Nephron (organoid): ENCODE data around the gene NRCAM.

Experiments used
- H3K27ac Mint-ChIP-seq, 3 experiments: 2 replicates each; pipeline ENCODE4 v1.8.0; 2020; ENCODE audit warnings: mixed read lengths in 3 of 3, mild to moderate bottlenecking in 2 of 3, moderate library complexity in 1 of 3
- H3K27me3 Mint-ChIP-seq: 2 replicates; pipeline ENCODE4 v1.8.0; 2021; ENCODE audit warnings: low read depth, mild to moderate bottlenecking, moderate library complexity, mixed read lengths
- H3K36me3 Mint-ChIP-seq: 2 replicates; pipeline ENCODE4 v1.8.0; 2020; ENCODE audit warnings: low read depth, mixed read lengths
- H3K4me1 Mint-ChIP-seq: 2 replicates; pipeline ENCODE4 v1.8.0; 2020; ENCODE audit warnings: mixed read lengths
- H3K4me3 Mint-ChIP-seq, 3 experiments: 2 replicates each; pipeline ENCODE4 v1.8.0; 2020; ENCODE audit warnings: mild to moderate bottlenecking in 3 of 3, mixed read lengths in 3 of 3, moderate library complexity in 2 of 3
- H3K9me3 Mint-ChIP-seq: 2 replicates; pipeline ENCODE4 v1.8.0; 2020; ENCODE audit warnings: mixed read lengths
- TF ChIP-seq, protein P1 (sequence below), 3 experiments: fragments of 200-600 bp; sonication (generic); IDR thresholded peaks; one replicate each; pipeline ENCODE4 v1.5.0; 2021; ENCODE audit warnings: antibody characterized with exemption in 3 of 3; ENCODE audit not compliant: unreplicated experiment in 3 of 3

The NRCAM gene

GRCh38 chr7:108147031-108147563, 309.1 kb downstream of the NRCAM start:
- H3K4me1 Mint-ChIP-seq, result no peaks in the 10 kb centered on the region
- no peak overlapping the region for H3K4me3 Mint-ChIP-seq
- peaks cover 4% of the 10 kb centered on the region for H3K27me3 Mint-ChIP-seq
- TF ChIP-seq, protein P1, sequence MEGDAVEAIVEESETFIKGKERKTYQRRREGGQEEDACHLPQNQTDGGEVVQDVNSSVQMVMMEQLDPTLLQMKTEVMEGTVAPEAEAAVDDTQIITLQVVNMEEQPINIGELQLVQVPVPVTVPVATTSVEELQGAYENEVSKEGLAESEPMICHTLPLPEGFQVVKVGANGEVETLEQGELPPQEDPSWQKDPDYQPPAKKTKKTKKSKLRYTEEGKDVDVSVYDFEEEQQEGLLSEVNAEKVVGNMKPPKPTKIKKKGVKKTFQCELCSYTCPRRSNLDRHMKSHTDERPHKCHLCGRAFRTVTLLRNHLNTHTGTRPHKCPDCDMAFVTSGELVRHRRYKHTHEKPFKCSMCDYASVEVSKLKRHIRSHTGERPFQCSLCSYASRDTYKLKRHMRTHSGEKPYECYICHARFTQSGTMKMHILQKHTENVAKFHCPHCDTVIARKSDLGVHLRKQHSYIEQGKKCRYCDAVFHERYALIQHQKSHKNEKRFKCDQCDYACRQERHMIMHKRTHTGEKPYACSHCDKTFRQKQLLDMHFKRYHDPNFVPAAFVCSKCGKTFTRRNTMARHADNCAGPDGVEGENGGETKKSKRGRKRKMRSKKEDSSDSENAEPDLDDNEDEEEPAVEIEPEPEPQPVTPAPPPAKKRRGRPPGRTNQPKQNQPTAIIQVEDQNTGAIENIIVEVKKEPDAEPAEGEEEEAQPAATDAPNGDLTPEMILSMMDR (IDR thresholded peaks at IDR 0.05; ENCODE audit: unreplicated experiment in 3 of 3), result no peak
- H3K36me3 Mint-ChIP-seq, result no peaks in the 10 kb centered on the region
- H3K9me3 Mint-ChIP-seq, result no peaks in the 10 kb centered on the region
- H3K27ac Mint-ChIP-seq, result peak overlapping the region in 2 of 3 experiments; percentile 8 to 36

GRCh38 chr7:108146070-108146842, 310.0 kb downstream of the NRCAM start:
- Mint-ChIP-seq H3K27ac (no peak overlapping the region), H3K4me1 (no peaks in the 10 kb centered on the region), H3K9me3 (no peaks in the 10 kb centered on the region), H3K36me3 (no peaks in the 10 kb centered on the region), H3K4me3 (no peak overlapping the region), H3K27me3 (peaks cover 4% of the 10 kb centered on the region)
- TF ChIP-seq, protein P1 (IDR thresholded peaks at IDR 0.05; ENCODE audit: unreplicated experiment in 3 of 3), result peak; percentile 92 to 96 (median 94)

DNA sequence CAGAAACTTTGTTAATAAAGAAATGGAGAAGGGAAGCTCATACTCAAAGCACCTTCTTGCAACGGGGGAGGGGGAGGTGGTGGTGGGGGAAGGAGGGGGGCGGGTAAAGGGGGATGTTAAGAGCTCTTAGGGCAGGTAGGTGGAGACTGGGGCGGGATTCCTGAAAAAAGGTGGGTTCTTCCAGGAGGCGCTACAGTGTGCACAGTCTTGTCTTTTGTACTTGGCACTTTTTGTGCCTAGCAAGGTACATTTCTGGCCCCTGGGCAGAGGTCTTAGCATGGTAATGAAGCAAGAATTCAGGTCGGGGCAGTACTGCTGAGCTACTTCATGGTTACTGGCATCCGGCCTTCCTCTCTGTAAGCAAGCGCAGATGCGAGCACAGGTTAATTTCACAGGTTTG, 310.8 kb downstream of the NRCAM start:
- TF ChIP-seq, protein P1 (IDR thresholded peaks at IDR 0.05; ENCODE audit: unreplicated experiment in 3 of 3), result no peak
- H3K27me3 Mint-ChIP-seq, result peaks cover 4% of the 10 kb centered on the region
- H3K9me3 Mint-ChIP-seq, result no peaks in the 10 kb centered on the region
- no peak overlapping the region for H3K4me3 Mint-ChIP-seq
- no peaks in the 10 kb centered on the region for H3K36me3 Mint-ChIP-seq
- H3K4me1 Mint-ChIP-seq, result no peaks in the 10 kb centered on the region
- H3K27ac Mint-ChIP-seq, result no peak overlapping the region

DNA sequence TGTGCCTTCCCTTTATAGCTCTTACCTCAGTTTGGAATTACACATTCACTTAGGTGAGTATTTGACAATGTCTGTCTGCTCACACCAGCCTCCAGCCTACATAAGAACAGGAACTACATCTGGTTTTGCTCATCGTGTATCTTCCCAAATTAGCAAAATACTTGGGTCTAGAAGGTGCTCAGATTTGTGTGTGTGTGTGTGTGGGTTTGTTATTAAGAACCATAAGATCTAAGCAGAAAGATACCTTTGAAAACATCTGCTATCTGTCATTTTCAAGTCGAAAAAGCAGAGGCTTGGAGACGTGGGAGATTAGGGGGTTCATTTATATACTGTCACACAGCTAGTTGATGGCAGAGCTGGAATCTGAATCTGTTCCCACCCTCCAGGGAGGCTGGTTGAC, 311.3 kb downstream of the NRCAM start:
- no peak overlapping the region for H3K27ac Mint-ChIP-seq
- H3K4me3 Mint-ChIP-seq, result no peak overlapping the region
- H3K9me3 Mint-ChIP-seq, result no peaks in the 10 kb centered on the region
- TF ChIP-seq, protein P1 (IDR thresholded peaks at IDR 0.05; ENCODE audit: unreplicated experiment in 3 of 3), result no peak
- no peaks in the 10 kb centered on the region for H3K4me1 Mint-ChIP-seq
- no peaks in the 10 kb centered on the region for H3K36me3 Mint-ChIP-seq
- peaks cover 7% of the 10 kb centered on the region for H3K27me3 Mint-ChIP-seq

DNA sequence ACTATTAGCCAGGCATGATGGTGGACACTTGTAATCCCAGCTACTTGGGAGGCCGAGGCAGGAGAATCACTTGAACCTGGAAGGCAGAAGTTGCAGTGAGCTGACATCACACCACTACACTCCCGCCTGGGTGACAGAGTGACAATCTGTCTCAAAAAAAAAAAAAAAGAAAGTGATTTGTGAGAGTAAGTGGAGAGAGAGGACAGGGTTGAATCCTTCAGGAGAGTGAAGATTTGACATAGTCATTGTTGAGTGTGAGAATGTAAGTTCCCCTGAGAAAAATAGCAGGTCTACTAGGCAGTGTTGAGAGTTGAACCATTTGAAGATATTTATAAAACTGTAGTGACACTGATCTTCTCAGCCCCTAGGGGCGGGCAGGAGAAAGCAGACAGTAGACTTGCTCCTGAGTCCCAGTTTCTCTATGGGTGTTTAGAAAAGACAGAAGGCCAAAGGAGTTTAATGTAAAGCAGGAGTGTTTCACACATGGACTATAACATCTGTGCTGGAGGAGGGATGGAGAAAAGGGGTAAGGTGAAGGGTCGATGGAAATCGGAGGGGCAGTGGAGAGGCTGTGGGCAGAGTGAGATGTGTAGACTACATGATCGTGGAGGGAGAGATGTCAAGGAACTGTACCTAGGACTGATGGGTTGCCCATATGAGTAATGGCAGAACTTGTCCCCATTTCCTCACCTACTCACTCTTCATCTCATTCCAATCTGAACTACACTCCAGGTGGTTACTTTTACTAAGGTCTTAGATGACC, 312.4 kb downstream of the NRCAM start:
- H3K4me3 Mint-ChIP-seq, result no peak overlapping the region
- H3K4me1 Mint-ChIP-seq, result no peaks in the 10 kb centered on the region
- no peaks in the 10 kb centered on the region for H3K36me3 Mint-ChIP-seq
- no peaks in the 10 kb centered on the region for H3K9me3 Mint-ChIP-seq
- TF ChIP-seq, protein P1 (IDR thresholded peaks at IDR 0.05; ENCODE audit: unreplicated experiment in 3 of 3), result no peak
- no peak overlapping the region for H3K27ac Mint-ChIP-seq
- peaks cover 7% of the 10 kb centered on the region for H3K27me3 Mint-ChIP-seq
